Testis (tissue), 3 donors: ENCODE data around the gene SPRR1A. TPM values are rescaled to one million over a fixed set of nuclear protein-coding genes. Genes with fewer than 3 reads are reported as not detected.

Source experiments
- DNase-seq: peaks from one replicate; pipeline ENCODE4 v3.0.0-alpha.2; 2019
- H3K27ac ChIP-seq, 2 donors: fragments of 200-600 bp; sonication (generic); one replicate each; pipeline ENCODE4 v1.5.1; 2019
- H3K27me3 ChIP-seq: fragments of 200-600 bp; sonication (generic); one replicate; pipeline ENCODE4 v1.5.1; 2019
- H3K36me3 ChIP-seq: fragments of 200-600 bp; sonication (generic); one replicate; pipeline ENCODE4 v1.5.1; 2017; ENCODE audit warnings: low read depth; ENCODE audit errors: missing control alignments
- H3K4me1 ChIP-seq: fragments of 200-600 bp; sonication (generic); one replicate; pipeline ENCODE4 v1.5.1; 2019
- H3K4me3 ChIP-seq, 2 donors: fragments of 200-600 bp; sonication (generic); one replicate each; pipeline ENCODE4 v1.5.1; 2017 to 2019
- H3K9me3 ChIP-seq: fragments of 200-600 bp; sonication (generic); one replicate; pipeline ENCODE4 v1.5.1; 2017
- POLR2A ChIP-seq: fragments of 450-650 bp; IDR thresholded peaks from one replicate; pipeline ENCODE4 v1.6.1; 2017; ENCODE audit warnings: antibody characterized with exemption, mild to moderate bottlenecking, moderate library complexity
- WGBS, 2 donors: methylation state at CpG; one replicate each; pipeline ENCODE4 v1.1.5; 2018; 5-methylcytosine and 5-hydroxymethylcytosine counted together
- intact Hi-C: fragments of 100-400 bp; cut with DNase I; formaldehyde crosslinking; loops from one replicate; pipeline ENCODE4 v1.15.1; 2023; ENCODE audit warnings: low total_unique reads
- polyA plus RNA-seq: library from polyadenylated mRNA; stranded (reverse); fragments of 350-450 nt; fragmentation: Illumina TruSeq; extraction: RNeasy Lipid Tissue Mini Kit (QIAGEN cat#74804); gene quantifications from one replicate; pipeline ENCODE4 v1.2.3, GENCODE V29; 2014; ENCODE audit warnings: low read depth, low replicate concordance; ENCODE audit not compliant: insufficient read depth
- total RNA-seq, 2 donors: library from RNA; depleted of rRNA; stranded (reverse); fragments of >200 nt; gene quantifications; one replicate each; pipeline ENCODE4 v1.2.3, GENCODE V29; 2016
- TF ChIP-seq, protein P1 (sequence below), 3 experiments: fragments of 450-650 bp in 2 of 3; fragments of 200-600 bp in 1 of 3; sonication (generic) in 1 of 3; IDR thresholded peaks; one replicate each; pipeline ENCODE4 v1.5.1; 2016 to 2019; ENCODE audit warnings: antibody characterized with exemption in 3 of 3, mild to moderate bottlenecking in 2 of 3, moderate library complexity in 1 of 3

Gene SPRR1A
- total and polyA plus RNA-seq, 3 donors from 2014 or later: not detected

DNA sequence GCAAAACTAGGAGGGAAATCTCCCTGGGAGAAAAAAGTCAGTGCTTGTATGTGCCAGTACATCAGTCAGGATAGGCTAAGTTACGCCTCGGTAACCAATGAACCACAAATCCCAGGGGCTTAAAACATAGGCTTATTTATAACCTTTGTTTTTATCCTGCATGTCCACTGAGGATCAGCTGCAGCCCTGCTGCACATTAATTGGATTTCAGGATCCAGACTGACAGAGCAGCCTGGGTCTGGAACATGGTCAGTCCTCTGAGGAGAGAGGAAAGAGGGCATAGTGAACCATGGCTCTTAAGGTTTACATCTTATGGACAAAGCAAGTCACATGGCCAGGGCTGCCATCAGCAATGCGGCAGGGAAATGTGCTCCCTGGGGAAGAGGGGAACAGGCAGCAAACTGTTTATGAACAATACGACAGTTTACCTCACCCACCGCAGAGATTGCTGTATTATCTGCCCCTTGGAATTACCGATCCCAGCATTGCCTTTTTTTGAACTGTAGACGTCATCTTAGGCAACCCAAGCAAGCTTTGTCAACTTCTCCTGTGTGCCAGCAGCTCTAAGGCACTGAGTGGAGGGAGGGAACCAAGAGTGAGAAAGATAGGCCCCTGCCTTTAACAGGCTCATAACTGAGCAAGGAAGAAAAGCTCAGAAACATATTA lies 22.5 kb upstream of the SPRR1A start:
- TF ChIP-seq, protein P1, sequence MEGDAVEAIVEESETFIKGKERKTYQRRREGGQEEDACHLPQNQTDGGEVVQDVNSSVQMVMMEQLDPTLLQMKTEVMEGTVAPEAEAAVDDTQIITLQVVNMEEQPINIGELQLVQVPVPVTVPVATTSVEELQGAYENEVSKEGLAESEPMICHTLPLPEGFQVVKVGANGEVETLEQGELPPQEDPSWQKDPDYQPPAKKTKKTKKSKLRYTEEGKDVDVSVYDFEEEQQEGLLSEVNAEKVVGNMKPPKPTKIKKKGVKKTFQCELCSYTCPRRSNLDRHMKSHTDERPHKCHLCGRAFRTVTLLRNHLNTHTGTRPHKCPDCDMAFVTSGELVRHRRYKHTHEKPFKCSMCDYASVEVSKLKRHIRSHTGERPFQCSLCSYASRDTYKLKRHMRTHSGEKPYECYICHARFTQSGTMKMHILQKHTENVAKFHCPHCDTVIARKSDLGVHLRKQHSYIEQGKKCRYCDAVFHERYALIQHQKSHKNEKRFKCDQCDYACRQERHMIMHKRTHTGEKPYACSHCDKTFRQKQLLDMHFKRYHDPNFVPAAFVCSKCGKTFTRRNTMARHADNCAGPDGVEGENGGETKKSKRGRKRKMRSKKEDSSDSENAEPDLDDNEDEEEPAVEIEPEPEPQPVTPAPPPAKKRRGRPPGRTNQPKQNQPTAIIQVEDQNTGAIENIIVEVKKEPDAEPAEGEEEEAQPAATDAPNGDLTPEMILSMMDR (IDR thresholded peaks at IDR 0.05): no peak
- no peak for TF ChIP-seq POLR2A
- H3K36me3 ChIP-seq: no peaks in the 10 kb centered on the region
- 90 to 94% methylated on average over 7 of the region's 7 CpGs for WGBS, 2 donors
- H3K27me3 ChIP-seq: no peaks in the 10 kb centered on the region
- no peak for DNase-seq
- intact Hi-C loops: no loop called here
- no peaks in the 10 kb centered on the region for H3K9me3 ChIP-seq
- H3K4me1 ChIP-seq: no peaks in the 10 kb centered on the region
- no peak overlapping the region for H3K27ac ChIP-seq
- no peak overlapping the region for H3K4me3 ChIP-seq

DNA sequence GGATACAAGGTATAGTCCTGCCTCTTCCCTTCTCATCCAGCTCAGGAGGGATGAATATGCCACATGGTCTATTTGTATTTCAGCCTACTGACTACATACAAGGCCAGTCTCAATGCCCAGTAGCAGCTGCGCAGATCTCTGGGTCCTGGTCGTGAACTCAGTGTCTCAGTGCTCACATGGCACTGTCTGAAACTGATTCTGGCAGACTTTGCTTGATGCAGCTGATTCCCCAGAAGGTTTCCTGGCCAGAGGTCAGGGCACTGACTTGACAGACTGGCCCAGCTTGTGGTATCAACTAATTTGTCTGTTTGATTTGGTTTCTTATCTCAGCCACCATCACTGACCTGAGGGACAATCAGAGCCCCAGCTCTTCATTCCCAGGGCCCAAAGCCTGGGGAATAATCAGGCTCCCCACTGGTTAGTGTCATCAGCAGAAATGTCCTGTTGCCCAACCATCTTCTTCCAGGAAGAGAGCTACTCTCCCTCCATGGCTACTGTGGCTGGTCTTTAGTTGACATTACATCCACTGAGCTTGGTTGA lies 20.9 kb upstream of the SPRR1A start:
- no peaks in the 10 kb centered on the region for H3K36me3 ChIP-seq
- 79 to 96% methylated on average over 2 of the region's 2 CpGs for WGBS, 2 donors

GRCh38 chr1:152964536-152964935 lies 19.3 kb upstream of the SPRR1A start:
- H3K27ac ChIP-seq: no peak overlapping the region
- no peaks in the 10 kb centered on the region for H3K27me3 ChIP-seq
- no peaks in the 10 kb centered on the region for H3K4me1 ChIP-seq
- no peaks in the 10 kb centered on the region for H3K36me3 ChIP-seq
- intact Hi-C loops: no loop called here
- no peak for TF ChIP-seq POLR2A
- TF ChIP-seq, protein P1 (IDR thresholded peaks at IDR 0.05): no peak
- no peaks in the 10 kb centered on the region for H3K9me3 ChIP-seq
- WGBS, 2 donors: 78 to 82% methylated on average over 1 of the region's 1 CpG
- H3K4me3 ChIP-seq: no peak overlapping the region
- no peak for DNase-seq

More for the DNA sequence above, 20.9 kb upstream of the SPRR1A start:
- no peaks in the 10 kb centered on the region for H3K9me3 ChIP-seq
- no peak for DNase-seq
- H3K27ac ChIP-seq: no peak overlapping the region
- TF ChIP-seq, protein P1 (IDR thresholded peaks at IDR 0.05): no peak
- no peak for TF ChIP-seq POLR2A
- intact Hi-C loops: no loop called here
- no peak overlapping the region for H3K4me3 ChIP-seq
- no peaks in the 10 kb centered on the region for H3K4me1 ChIP-seq
- H3K27me3 ChIP-seq: no peaks in the 10 kb centered on the region

GRCh38 chr1:152965853-152966252 lies 18.0 kb upstream of the SPRR1A start:
- Histone ChIP-seq H3K9me3 (no peaks in the 10 kb centered on the region), H3K36me3 (no peaks in the 10 kb centered on the region), H3K27ac (no peak overlapping the region), H3K4me3 (no peak overlapping the region), H3K4me1 (no peaks in the 10 kb centered on the region), H3K27me3 (no peaks in the 10 kb centered on the region)
- DNase-seq: no peak
- WGBS, 2 donors: 92 to 96% methylated on average over 3 to 4 of the region's 4 CpGs
- intact Hi-C loops: no loop called here
- TF ChIP-seq, protein P1 (IDR thresholded peaks at IDR 0.05): no peak
- no peak for TF ChIP-seq POLR2A

GRCh38 chr1:152967201-152967600 lies 16.7 kb upstream of the SPRR1A start:
- no peak overlapping the region for H3K4me3 ChIP-seq
- H3K27ac ChIP-seq: no peak overlapping the region
- no peaks in the 10 kb centered on the region for H3K4me1 ChIP-seq
- no peaks in the 10 kb centered on the region for H3K9me3 ChIP-seq
- no peak for TF ChIP-seq POLR2A
- TF ChIP-seq, protein P1 (IDR thresholded peaks at IDR 0.05): no peak
- no peaks in the 10 kb centered on the region for H3K27me3 ChIP-seq
- DNase-seq: no peak
- intact Hi-C loops: no loop called here
- no peaks in the 10 kb centered on the region for H3K36me3 ChIP-seq
- WGBS, 2 donors: 70 to 88% methylated on average over 6 to 7 of the region's 7 CpGs
